Stimulated activated naive CD8-positive, alpha-beta T cell treated with anti-CD3 and anti-CD28 coated beads, Interleukin-15, Interleukin-2, amounts not matched to agents 100 ng/mL and 50 ng/mL, for 24 hours (primary cell): ENCODE measurements around the gene PIP4K2C.
A peak's percentile ranks its signal among the peaks of the same experiment; 100 is the strongest.
"Not testable (repeated sequence)": the region's sequence is repeated elsewhere in the genome, so short reads cannot be mapped to it uniquely, and the experiment has no call there.

Experiments
- H3K27ac Mint-ChIP-seq: one replicate; pipeline ENCODE4 v1.8.0; 2021; ENCODE audit warnings: mild to moderate bottlenecking, mixed read lengths
- H3K27me3 Mint-ChIP-seq: one replicate; pipeline ENCODE4 v1.8.0; 2021; ENCODE audit warnings: mixed read lengths
- H3K36me3 Mint-ChIP-seq: one replicate; pipeline ENCODE4 v1.8.0; 2021; ENCODE audit warnings: low read depth, mixed read lengths
- H3K4me1 Mint-ChIP-seq: one replicate; pipeline ENCODE4 v1.8.0; 2021; ENCODE audit warnings: low read depth, mixed read lengths
- H3K4me3 Mint-ChIP-seq: one replicate; pipeline ENCODE4 v1.8.0; 2021; ENCODE audit warnings: mild to moderate bottlenecking, mixed read lengths
- H3K9me3 Mint-ChIP-seq: one replicate; pipeline ENCODE4 v1.8.0; 2021; ENCODE audit warnings: mixed read lengths

Gene PIP4K2C

DNA sequence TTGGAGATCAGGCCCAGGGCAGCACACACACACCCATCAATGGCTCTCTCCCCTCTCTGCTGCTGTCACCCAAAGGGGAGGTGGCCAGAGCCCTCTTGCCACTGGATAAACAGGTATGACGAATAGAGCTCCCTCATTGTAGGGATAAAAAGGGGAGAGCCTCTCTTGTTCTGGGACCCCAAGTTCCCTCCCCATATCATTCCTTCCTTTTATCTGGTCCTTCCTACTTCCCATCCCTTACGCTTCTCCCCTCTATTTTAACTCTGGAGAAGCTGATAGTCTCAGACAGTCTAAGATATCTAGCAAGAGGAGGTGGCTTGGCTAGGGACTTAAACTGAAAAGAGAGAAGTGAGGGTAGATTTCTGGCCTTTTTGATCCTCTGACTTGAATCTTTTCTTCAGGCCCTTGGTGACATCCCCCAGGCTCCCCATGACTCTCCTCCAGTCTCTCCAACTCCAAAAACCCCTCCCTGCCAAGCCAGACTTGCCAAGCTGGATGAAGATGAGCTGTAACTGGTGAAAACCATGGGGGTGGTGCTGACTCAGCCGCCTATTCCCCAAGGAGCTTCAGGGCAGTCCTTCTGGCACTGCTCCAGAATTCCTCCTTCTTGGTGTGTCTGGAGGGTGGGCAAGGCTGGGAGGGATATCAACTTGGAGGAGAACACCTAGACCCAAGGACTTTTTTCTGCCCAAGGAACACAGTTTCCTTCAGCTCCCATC is 25.6 kb downstream of the PIP4K2C start:
- Mint-ChIP-seq H3K36me3 (no peaks in the 10 kb centered on the region), H3K27ac (no peak overlapping the region), H3K4me1 (peaks cover 20% of the 10 kb centered on the region), H3K27me3 (peaks cover 47% of the 10 kb centered on the region), H3K9me3 (no peaks in the 10 kb centered on the region), H3K4me3 (no peak overlapping the region)

DNA sequence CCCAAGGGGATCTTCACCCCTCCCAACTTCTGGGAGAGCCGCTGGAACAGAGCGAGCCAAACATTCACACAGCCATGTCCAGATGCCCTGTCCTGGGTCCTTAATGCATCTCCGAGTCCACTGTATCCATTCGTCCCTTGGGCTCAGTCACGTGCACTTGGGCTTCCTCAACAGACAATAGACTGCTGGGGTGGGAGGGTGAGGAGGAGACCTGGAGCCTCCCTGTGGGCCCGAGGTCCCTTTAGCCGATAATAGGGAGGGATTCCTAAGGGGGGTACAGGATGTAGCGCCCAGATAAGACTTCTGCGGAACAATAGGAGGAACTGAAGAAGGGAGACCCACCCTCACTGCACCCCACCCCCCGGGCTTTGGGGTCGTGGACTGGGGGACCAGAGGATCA is 26.9 kb downstream of the PIP4K2C start:
- Mint-ChIP-seq H3K4me1 (peaks cover 29% of the 10 kb centered on the region), H3K36me3 (no peaks in the 10 kb centered on the region), H3K9me3 (no peaks in the 10 kb centered on the region), H3K4me3 (no peak overlapping the region), H3K27me3 (peaks cover 54% of the 10 kb centered on the region), H3K27ac (no peak overlapping the region)

DNA sequence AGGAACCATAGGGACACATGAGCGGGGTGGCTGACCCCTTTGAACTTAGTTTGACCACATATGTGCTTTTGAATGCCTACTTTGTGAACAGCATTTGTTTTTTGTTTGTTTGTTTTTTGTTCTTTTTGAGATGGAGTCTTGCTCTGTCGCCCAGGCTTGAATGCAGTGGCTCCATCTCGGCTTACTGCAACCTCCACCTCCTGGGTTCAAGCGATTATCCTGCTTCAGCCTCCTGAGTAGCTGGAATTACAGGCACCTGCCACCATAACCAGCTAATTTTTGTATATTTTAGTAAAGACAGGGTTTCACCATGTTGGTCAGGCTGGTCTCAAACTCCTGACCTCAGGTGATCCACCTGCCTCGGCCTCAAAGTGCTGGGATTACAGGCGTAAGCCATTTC is 27.4 kb downstream of the PIP4K2C start:
- not testable (repeated sequence) for H3K9me3 Mint-ChIP-seq, H3K27ac Mint-ChIP-seq, H3K36me3 Mint-ChIP-seq, H3K4me3 Mint-ChIP-seq
- H3K27me3 Mint-ChIP-seq = peaks cover 59% of the 10 kb centered on the region
- H3K4me1 Mint-ChIP-seq = peaks cover 29% of the 10 kb centered on the region

DNA sequence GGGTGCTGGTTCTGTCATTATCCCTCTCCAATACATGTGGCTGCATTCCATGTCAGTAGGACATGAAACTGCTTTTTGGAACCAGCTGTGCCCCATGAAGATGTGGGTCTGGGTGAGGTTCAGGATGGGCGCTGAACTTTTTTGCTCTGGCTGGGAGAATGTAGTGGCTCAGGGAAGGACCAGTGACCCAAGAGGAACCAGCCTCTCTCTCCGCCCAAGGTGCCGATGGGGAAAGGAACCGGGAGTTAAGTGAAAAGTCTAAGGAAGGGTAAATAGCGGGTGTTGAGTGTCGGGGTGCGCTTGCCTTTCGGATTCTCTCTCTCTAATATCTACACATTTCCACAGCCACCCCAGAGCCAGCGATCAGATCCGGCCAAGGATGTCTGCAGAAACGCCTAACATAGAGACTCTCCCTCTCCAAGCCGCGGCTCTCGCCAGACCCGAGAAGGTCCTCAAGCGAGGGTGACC is 28.0 kb downstream of the PIP4K2C start:
- Mint-ChIP-seq H3K4me1 (peaks cover 28% of the 10 kb centered on the region), H3K4me3 (no peak overlapping the region), H3K27ac (no peak overlapping the region)

DNA sequence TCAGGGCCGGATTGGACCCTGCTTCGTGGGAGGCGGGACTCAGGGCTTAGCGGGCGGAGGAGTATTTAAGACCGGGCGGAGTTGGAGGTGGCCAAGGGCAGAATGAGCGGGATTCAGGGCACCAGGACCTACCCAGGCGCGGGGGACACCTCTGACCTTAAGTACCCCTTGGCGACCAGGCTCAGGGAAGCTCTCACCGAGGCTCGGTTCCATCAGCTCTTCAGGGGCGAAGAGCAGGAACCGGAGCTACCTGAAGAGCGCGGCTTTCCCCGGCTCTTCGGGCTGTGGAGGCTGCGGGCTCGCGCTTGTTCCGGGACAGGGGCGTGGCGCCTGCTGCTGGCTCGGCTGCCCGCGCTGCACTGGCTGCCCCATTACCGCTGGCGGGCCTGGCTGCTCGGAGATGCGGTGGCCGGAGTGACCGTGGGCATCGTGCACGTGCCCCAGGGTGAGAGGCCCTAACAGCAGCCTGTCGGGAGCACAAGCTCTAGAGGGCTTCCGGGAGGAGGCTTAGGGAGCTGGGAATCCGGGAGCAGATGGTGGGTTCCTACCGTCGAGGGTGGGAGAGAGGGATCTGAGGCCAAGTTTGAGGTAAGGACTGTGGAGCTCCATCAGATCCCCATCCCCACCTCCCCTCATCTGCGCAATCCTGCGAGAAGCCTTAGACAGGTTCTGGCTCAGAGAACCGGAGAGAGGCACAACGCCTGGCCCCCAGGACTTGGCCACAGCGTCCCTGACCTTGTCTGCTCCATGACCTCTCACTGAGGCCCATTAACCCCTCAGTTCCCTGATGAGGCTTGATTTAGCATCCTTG is 28.6 kb downstream of the PIP4K2C start:
- Mint-ChIP-seq H3K27me3 (peaks cover 68% of the 10 kb centered on the region), H3K36me3 (no peaks in the 10 kb centered on the region), H3K27ac (no peak overlapping the region), H3K4me1 (peaks cover 23% of the 10 kb centered on the region), H3K9me3 (no peaks in the 10 kb centered on the region), H3K4me3 (no peak overlapping the region)

More for the DNA sequence above, 28.0 kb downstream of the PIP4K2C start:
- Mint-ChIP-seq H3K36me3 (no peaks in the 10 kb centered on the region), H3K9me3 (no peaks in the 10 kb centered on the region), H3K27me3 (peaks cover 65% of the 10 kb centered on the region)

DNA sequence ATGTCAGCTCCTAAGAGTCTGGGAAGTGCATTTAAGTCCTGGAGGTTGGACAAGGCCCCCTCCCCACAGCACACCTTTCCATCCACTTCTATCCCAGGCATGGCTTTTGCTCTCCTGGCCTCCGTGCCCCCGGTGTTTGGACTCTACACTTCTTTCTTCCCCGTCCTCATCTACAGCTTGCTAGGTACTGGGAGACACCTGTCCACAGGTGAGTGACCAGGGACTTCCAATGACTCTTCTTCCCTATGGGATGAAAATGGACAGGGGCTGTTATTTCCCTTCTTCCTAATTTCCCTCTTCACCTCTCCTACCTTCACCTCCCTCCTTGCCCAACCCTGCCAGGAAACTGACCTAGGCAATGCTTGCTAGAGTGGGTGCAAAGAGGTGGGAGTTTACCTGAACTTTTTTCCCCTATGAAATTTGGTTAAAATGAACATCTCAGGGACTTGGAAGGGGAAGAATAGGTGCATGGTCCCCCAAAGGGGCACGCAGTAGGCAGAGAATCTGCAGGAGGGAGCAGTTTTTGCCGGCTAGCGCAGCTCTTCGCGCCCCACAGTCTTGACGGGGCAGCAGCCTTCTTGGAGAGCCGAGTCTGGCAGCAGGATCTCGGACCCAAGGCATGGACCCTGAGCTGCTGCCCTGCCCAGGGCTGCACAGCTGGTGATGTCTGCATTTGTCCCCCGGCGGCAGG is 29.4 kb downstream of the PIP4K2C start:
- Mint-ChIP-seq H3K27me3 (peaks cover 76% of the 10 kb centered on the region), H3K36me3 (no peaks in the 10 kb centered on the region), H3K27ac (peak overlapping the region; percentile 75), H3K4me3 (peak overlapping the region; percentile 77), H3K9me3 (no peaks in the 10 kb centered on the region), H3K4me1 (peaks cover 23% of the 10 kb centered on the region)

DNA sequence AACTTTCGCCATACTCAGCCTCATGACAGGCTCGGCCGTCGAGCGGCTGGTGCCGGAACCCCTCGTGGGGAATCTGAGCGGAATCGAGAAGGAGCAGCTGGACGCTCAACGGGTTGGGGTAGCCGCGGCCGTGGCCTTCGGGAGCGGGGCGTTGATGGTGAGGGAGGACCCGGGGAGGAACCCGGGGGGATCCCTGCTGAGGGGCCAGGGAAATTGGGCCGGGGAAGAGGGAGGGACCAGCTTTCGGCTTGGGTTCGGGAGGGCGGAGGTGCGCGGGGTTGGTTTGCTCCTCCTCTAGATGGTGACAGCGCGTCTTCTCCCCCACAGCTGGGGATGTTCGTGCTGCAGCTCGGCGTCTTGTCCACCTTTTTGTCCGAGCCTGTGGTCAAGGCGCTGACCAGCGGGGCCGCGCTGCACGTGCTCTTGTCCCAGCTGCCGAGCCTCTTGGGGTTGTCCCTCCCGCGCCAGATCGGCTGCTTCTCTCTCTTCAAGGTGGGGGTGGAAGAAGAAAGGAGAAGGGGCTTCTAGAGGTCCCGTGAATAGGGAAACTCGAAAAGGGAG is 30.0 kb downstream of the PIP4K2C start:
- Mint-ChIP-seq H3K4me3 (peak overlapping the region; percentile 77), H3K27me3 (peaks cover 82% of the 10 kb centered on the region), H3K27ac (peak overlapping the region; percentile 75), H3K4me1 (peaks cover 23% of the 10 kb centered on the region), H3K9me3 (no peaks in the 10 kb centered on the region), H3K36me3 (no peaks in the 10 kb centered on the region)

DNA sequence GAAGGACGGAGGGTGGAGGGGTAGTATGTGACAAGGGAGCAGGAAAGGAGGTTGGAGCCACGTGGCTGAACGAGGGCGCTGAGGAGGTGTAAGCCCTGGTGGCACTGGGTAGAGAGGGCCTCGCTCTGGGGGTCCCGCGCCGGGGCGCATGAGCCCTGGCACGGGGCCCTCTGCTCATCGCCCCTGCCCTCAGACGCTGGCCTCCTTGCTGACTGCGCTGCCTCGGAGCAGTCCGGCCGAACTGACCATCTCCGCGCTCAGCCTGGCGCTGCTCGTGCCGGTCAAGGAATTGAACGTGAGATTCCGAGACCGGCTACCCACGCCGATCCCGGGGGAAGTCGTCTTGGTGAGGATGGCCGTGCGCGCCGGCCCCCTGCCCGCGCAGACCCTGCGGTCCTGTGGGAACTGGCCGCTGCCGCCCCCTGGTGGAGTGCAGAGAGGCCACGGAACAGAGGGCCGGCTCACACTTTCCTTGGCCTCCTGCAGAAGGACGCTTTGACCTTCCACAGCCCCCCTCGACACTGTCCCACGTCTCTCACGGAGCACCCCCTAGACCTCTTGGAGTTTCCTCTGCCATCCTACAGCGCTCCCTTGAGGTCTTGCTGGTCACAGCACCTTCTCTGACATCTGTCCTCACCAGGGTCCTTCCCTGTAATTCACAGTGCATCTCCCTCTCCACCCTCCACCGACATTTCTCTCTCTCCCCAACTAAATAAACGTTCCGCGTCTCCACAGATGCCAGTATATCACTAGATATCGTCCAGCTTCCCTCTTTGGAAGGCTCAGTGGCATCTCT is 30.7 kb downstream of the PIP4K2C start:
- Mint-ChIP-seq H3K27me3 (peaks cover 89% of the 10 kb centered on the region), H3K9me3 (no peaks in the 10 kb centered on the region), H3K36me3 (no peaks in the 10 kb centered on the region), H3K4me1 (peaks cover 23% of the 10 kb centered on the region), H3K27ac (peak overlapping the region; percentile 28), H3K4me3 (peak overlapping the region; percentile 77)

DNA sequence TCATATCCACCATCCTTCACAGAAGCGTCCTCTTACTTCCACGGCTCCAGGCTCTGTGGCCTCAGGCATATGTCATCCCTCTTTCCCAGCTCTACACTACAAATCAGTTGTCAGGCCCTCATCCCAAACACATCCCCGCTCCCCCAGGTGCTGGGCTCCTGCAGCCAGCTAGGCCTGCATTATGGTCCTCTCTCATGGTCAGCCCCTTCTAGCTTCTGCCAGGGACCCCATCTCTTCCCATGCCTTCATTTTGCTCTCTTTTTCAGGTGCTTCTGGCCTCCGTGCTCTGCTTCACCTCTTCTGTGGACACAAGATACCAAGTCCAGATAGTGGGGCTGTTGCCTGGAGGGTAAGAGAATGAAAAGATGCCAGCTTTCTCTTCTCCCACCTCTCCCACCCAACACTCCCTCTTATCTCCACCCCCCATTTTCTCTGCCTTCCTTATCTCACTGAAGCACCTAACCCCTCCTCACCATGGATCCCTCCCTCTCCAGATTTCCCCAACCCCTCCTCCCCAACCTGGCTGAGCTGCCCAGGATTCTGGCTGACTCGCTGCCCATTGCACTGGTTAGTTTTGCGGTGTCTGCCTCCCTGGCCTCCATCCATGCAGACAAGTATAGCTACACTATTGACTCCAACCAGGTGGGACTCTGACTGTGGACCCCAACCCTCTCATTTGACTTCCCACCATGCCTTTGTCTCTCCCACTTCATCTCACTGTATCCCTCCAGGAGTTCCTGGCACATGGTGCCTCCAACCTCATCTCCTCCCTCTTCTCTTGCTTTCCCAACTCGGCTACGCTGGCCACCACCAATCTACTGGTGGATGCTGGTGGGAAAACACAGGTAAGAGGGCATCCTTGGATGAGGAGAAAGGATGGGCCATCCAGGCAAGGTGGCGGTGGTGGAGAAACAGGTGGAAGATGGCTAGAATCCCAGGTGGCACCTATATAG is 31.6 kb downstream of the PIP4K2C start:
- Mint-ChIP-seq H3K9me3 (no peaks in the 10 kb centered on the region), H3K36me3 (no peaks in the 10 kb centered on the region), H3K27ac (no peak overlapping the region), H3K4me3 (peak overlapping the region; percentile 77), H3K4me1 (peaks cover 28% of the 10 kb centered on the region), H3K27me3 (peaks cover 90% of the 10 kb centered on the region)

DNA sequence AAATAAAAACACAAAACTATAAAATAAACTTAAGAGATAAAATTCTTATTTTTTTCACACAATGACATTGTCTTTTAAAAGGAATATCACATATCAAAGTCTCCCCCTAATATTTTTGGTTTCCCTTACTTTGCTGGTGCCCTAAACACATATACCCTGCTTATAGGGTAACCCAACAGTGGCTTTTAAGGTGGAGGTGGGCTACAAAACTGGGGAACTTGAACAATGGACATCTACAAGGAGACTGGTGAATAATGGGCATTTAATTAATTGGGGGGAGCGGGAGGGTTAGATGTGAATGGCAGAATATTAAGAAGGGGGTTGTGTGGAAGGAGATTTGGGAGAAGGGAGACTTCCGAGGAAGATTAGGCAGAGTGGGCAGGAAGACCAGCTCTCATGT is 32.4 kb downstream of the PIP4K2C start:
- H3K4me1 Mint-ChIP-seq = peaks cover 32% of the 10 kb centered on the region
- no peaks in the 10 kb centered on the region for H3K9me3 Mint-ChIP-seq
- H3K36me3 Mint-ChIP-seq = no peaks in the 10 kb centered on the region
- H3K27me3 Mint-ChIP-seq = peaks cover 89% of the 10 kb centered on the region
- no peak overlapping the region for H3K4me3 Mint-ChIP-seq
- H3K27ac Mint-ChIP-seq = no peak overlapping the region

DNA sequence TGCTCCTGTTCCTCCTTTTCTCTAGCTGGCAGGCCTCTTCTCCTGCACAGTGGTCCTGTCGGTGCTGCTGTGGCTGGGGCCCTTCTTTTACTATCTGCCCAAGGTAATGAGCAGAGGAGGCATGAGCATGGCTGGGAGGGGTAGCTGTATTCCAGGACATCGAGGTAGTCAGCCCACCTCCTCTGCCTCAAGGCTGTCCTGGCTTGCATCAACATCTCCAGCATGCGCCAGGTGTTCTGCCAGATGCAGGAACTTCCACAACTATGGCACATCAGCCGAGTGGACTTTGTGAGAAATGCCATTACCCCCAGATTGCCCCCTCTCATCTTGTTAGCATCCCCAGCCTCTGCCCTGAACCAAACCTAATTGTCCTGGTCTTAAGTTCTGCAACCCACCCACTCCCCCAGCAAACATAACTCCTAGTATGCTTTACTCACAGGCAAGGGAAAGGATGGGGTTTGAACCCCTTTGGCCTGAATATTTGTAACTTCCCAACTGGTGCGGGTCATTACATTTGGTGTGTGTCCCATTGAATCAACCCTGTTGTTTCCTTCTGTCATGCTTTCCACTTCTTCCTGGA is 32.9 kb downstream of the PIP4K2C start:
- H3K27ac Mint-ChIP-seq = no peak overlapping the region
- peaks cover 92% of the 10 kb centered on the region for H3K27me3 Mint-ChIP-seq
- no peaks in the 10 kb centered on the region for H3K9me3 Mint-ChIP-seq
- no peaks in the 10 kb centered on the region for H3K36me3 Mint-ChIP-seq
- no peak overlapping the region for H3K4me3 Mint-ChIP-seq
- H3K4me1 Mint-ChIP-seq = peaks cover 32% of the 10 kb centered on the region

DNA sequence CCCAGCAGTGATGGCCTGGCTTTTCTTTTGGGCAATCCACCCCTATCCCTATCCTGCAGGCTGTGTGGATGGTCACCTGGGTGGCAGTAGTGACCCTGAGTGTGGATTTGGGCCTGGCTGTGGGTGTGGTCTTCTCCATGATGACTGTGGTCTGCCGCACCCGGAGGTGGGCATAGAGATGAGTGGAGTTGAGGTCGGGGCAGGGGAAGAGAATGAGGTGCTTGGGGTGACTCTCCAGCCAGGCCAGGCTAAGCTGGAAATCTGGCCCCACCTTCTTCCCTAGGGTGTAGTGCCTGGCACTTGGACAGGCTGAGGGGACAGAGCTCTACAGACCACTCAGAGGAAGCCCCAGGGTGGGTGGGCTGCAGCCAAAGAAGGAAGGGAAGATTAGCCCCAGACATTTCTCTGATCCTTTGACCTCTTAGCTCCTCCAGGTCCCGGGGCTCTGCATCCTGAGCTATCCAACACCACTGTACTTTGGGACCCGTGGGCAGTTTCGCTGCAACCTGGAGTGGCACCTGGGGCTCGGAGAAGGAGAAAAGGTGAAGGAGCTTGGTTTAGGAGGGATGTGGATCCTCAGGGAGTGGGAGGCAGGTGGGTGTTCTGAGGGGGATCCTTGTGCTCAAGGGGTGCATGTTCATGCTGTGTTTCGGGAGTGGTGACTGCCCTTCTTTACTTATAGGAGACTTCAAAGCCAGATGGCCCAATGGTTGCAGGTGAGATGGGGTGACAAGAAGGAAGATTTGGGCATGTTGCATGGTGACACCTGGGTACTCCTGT is 33.6 kb downstream of the PIP4K2C start:
- peaks cover 32% of the 10 kb centered on the region for H3K4me1 Mint-ChIP-seq
- H3K4me3 Mint-ChIP-seq = no peak overlapping the region
- H3K27ac Mint-ChIP-seq = no peak overlapping the region
- H3K9me3 Mint-ChIP-seq = no peaks in the 10 kb centered on the region
- H3K36me3 Mint-ChIP-seq = no peaks in the 10 kb centered on the region
- H3K27me3 Mint-ChIP-seq = peaks cover 93% of the 10 kb centered on the region
